Stimulated activated CD8-positive, alpha-beta memory T cell treated with anti-CD3 and anti-CD28 coated beads, Interleukin-15, amount 100 ng/mL, for 48 hours (primary cell): ENCODE results near the gene EEF1E1.

Experiments used
- DNase-seq, 2 donors: peaks; one replicate each; pipeline ENCODE4 v3.0.0-alpha.2; 2020; ENCODE audit warnings: low read depth in 2 of 2

The EEF1E1 gene

GRCh38 chr6:8102122-8102958 is at the start of gene EEF1E1:
EEF1E1 (minus strand) TSS chr6:8102548; CDS start chr6:8102521, 27 bp downstream.
- peak; percentile 94 to 96 for DNase-seq

DNA sequence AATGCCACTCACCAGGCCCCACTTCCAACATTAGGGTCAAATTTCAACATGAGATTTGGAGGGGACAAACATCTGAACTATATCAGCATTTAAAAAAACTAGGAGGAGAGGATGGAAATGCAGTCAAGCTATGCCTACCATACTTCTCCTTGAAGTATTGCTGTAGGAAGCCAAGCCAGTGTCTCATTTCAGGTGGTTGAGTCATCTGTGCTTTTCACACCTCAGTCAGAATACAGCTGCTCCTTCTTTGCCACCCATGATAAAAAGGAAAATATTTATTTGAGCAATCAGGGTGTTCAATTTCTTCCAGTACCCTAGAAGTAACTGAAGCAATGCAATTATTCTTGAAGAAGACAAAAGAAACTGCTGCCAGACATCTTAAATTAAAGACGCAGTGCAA is 47.0 kb upstream of the EEF1E1 start:
- no peak for DNase-seq

DNA sequence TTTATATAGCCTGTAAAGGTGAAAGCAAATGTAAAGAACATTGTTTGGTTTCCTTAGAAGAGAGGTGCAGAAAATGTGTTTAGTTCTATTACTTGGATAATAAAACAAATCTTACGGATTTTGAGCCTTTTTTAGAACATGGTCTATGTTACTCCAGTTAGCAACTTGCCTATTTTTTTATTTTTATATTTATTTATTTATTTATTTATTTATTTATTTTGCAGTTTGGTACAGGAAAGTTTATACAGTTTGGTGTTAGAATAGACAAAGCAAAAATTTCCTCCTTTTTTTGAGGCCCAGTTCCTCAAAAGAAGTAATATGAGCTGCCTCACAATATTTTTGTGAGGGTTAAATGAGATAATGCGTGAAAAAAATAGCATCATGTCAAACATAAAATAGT is 41.6 kb upstream of the EEF1E1 start:
- DNase-seq: no peak

GRCh38 chr6:8139451-8139850 is 37.1 kb upstream of the EEF1E1 start:
- no peak for DNase-seq

- DNase-seq: no peak
These were observed 35.2 kb upstream of the EEF1E1 start for GRCh38 chr6:8137529-8137939.

DNA sequence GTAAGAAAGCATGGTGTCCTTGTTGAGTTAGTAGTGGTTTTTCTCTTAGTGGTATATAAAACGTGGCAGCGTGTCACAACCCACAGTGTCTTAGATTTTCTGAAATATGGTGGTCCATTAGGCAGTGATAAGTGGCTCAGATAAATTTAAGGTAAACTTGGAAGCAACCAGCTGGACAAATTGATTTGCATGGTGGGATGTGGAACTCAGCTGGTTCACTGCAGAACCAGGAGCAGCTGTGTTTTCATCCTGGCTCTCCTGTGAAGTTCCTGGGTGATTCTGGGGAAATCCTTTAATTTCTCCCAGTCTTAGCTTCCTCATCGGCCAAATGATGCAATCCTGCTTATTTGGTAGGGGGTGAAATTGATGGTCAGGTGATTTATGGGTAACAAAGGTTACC is 32.9 kb upstream of the EEF1E1 start:
- DNase-seq: no peak

DNA sequence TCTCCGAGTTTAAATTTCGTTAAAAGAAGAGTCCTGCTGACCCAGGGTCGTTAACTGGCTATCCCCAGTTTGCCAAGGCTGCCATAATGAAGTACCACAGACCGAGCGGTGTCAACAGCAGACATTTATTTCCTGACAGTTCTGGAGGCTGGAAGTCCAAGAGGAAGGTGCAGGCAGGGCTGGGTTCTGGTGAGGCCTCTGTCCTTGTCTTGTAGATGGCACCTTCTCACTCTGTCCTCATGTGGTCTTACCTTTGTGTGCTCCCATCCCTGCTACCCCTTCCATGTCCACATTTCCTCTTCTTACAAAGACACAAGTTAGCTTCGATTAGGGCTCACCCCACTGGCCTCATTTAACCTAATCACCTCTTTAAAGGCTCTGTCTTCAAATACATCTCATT is 29.8 kb upstream of the EEF1E1 start:
- DNase-seq: no peak

- DNase-seq: peak in 1 of 2 donors; percentile 10
These were observed 29.0 kb upstream of the EEF1E1 start for GRCh38 chr6:8131265-8131897.

- no peak for DNase-seq
These were observed 28.1 kb upstream of the EEF1E1 start for GRCh38 chr6:8130399-8130798.

DNA sequence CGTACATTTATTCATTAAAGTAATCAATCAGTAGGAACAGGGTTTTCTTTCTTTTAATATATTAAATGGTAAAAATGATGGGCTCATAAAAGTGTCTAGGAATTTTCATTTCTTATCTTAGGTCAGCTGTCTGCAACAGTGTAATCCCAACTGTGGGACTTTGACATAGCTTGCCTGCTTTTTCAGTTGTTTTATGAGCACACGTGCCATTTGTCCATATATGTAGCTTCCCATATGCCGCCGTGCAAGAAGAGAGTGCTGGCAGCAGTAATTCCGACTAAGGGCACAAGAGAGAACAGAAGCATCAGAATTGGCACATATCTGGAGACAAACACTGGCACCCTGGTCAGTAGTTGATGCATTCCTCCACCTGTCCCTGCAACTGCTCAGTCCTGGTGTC is 20.9 kb upstream of the EEF1E1 start:
- no peak for DNase-seq

- DNase-seq: no peak
These were observed 12.6 kb upstream of the EEF1E1 start for GRCh38 chr6:8114956-8115355.

DNA sequence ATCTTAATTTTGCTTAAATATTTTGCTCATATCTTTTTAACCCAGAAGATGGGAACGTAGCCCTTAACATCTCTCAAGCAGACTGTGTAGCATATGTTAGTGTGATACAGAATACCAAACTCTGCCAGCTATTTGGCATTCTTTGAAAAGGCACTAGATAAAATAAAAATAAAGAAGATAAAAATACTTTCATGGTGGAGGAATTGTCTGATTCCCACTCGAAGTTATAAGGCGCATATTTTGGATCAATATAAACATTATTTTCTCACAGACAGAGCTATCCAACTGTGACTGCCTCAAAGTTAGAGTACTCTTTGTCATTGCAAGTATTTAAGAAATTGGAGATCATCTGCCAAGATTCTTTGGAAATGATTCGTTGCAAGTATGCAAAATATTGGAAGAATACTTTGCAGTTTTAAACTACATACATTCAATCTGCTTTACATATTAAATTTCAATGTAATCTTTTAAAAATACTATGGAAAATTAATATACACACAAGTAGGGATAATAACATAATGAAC is 10.8 kb upstream of the EEF1E1 start:
- no peak for DNase-seq

DNA sequence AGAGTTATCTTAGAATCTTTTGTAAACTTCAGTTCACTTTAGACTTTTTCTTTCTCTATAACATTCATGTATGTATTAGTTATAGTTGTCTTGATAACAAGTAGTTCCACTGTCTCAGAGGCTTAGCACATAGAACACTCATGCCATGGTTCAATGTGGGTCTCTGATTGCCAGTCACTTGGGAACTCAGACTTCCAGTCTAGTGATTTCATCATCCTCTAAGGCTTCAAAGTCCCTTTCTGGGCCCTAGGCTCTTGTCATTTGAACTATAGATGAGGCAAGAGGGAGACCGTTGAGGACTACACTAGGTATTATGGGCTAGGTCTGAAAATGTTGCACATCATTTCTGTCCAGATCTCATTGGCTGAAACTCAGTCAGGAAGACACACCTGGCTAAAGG is 8.4 kb upstream of the EEF1E1 start:
- DNase-seq: no peak

DNA sequence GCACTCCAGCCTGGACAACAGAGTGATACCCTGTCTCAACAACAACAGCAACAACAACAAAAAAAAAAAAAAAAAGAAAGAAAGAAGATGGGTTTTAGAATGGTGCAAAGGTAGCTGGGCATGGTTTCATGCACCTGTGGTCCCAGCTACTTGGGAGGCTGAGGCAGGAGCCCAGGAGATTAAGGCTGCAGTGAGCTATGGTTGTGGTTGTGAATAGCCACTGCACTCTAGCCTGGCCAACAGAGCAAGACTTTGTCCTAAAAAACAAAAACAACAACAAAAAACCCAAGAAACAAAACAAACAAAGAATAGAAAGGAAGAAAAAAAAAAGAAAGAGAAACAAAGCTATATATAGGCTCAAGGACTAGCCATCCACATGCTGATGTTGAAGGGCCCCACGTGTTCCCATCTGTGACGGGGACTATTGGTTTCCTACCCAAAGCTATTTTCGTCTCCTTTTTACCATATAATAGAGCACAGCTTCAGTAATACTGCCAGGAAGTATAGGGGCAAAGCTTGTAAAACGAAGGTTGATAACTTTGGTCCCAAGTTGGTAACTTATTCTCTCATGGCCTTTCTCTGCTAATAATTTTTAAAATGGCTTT is 7.9 kb upstream of the EEF1E1 start:
- no peak for DNase-seq

DNA sequence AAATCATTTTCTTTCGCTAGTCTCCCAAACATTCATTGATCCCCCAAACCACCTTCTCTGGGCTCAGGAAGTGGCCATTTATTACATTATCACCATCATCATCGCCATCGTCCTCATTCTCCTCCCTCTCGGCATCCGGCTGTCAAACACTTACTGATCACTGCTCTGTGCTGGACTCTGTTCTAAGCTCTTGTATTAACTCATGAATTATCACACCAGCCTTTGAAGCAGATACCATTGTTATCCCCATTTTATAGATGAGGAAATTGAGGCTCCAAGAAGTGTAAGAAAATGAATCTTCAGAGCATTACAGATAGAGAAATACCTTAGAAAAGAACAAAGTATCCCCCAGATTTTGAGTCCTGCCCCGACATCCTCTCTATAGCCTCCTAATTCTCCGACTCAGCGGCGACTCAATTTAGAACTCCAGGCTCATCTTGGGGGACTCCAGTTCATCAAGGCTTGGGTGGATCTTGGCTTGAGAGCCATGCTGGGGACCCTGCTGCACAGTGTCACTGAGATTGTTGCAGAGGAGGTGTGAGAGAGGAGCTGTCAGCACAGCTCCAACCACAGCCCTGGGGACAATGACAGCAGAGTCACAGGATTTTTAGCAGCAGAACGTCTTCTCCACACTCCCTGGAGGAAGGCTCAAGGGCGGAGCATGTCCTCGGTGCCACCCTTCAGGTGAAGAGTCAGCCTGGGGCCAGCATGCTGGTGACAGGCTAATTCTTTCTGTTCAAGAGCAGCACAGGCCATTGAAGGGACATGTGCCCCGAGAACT is 6.6 kb upstream of the EEF1E1 start:
- no peak for DNase-seq

GRCh38 chr6:8108031-8108660 is 5.8 kb upstream of the EEF1E1 start:
- no peak for DNase-seq

GRCh38 chr6:8105791-8106190 is 3.4 kb upstream of the EEF1E1 start:
- DNase-seq: no peak

DNA sequence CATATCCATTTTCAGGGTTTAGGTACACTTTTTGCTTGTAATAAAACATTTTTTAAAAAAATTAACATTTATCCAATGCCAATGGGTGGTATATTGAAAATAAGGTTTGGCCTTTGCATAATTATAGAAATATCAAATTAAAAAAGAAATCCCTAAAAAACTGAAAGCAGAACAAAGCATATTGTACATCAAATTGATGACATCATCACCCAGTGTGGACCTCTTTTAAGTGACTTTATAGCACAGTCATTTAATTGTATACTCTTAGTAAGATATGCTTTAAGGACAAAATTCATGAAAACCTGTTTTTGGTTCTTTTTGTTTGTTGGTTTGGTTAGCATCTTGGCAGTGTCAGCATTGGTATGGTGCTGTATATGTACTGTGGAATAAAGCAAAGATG is 1.4 kb upstream of the EEF1E1 start:
- no peak for DNase-seq

DNA sequence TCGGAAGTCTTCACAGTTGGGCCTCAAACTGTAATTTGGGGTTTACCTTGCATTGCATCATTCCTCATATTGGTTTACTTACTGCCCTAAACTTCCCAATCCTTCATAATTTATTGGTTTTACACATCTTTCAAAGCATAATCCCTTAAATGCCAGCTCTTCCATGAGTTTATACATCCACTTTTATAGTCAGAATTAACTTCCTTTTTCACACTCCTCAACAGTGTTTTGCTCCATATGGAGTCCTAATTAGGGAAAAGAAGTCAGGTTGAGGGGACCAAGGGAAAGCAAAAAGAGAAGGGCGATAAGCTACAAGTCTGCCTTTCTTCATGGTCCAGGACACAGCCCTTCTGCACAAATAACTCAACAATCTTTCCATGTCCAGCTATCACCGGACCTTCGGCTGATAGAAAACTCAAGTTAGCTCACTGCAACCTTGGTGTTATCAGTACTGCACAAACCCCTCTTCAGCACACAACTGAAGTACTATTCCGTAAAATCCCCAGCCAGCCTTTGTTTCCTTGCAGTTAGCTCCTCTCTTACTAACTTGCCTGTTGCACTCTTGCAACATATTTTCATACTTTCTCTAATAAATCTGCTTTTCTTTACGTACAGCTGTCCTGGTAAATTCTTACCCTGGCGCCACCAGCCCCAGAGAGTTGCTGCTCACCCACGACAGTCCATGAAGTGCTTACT is 2.0 kb downstream of the EEF1E1 start:
- DNase-seq: no peak

GRCh38 chr6:8090650-8091049 is 11.7 kb downstream of the EEF1E1 start:
- no peak for DNase-seq

DNA sequence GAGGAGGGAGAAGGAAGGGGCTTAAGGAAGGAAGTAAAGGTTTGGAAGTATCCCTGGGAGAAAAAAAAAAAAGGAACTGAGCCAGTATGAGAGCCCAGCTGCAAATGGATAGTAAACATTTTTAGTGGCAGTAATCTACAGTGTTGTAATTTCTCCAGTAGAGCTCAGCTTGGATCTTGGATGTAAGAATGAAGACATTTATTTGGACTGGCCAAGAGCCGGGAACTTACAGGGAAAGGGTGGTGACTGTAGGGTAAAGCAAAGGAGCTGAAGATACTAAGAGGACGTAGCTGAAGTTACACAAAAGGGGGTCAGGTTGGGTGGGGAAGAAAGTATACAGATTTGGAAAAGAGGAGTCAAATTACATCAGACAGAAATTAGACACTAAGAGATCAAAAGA is 13.5 kb downstream of the EEF1E1 start:
- no peak for DNase-seq
